Measurements from ENCODE around the gene KLHL11. TPM values are rescaled to one million over a fixed set of nuclear protein-coding genes. Genes with fewer than 3 reads are reported as not detected.
A peak's percentile ranks its signal among the peaks of the same experiment; 100 is the strongest.

KLHL11 gene
- total RNA-seq, 1 donor from 2014 or later, result 9.0 TPM

DNA sequence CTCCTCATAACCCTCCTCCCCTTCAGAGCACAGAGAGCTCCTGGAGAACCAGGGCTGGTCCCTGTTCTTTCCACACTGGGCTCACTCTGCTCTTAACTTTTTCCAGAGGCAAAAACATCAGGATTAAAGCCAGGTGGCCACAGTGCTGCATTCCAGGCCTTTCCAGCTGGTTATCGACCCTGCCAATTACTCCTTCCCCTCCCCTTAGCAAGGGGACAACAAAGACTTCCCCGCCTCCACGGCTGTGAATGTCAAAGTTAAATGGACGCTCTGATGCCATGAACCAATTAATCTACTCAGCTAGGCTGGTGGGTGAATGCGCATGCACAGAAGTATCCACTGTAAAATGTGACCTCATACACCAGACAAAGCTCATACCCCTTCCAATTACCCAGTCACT is 30.4 kb upstream of the KLHL11 start:
- no peaks in the 10 kb centered on the region for H3K27me3 Mint-ChIP-seq (ENCODE audit: unreplicated experiment)
- H3K9me3 Mint-ChIP-seq (ENCODE audit: unreplicated experiment), result no peaks in the 10 kb centered on the region
- DNase-seq (ENCODE audit: low spot score), result no peak
- peaks cover 56% of the 10 kb centered on the region for H3K36me3 Mint-ChIP-seq (ENCODE audit: low read depth, unreplicated experiment)
- TF ChIP-seq, protein P1, sequence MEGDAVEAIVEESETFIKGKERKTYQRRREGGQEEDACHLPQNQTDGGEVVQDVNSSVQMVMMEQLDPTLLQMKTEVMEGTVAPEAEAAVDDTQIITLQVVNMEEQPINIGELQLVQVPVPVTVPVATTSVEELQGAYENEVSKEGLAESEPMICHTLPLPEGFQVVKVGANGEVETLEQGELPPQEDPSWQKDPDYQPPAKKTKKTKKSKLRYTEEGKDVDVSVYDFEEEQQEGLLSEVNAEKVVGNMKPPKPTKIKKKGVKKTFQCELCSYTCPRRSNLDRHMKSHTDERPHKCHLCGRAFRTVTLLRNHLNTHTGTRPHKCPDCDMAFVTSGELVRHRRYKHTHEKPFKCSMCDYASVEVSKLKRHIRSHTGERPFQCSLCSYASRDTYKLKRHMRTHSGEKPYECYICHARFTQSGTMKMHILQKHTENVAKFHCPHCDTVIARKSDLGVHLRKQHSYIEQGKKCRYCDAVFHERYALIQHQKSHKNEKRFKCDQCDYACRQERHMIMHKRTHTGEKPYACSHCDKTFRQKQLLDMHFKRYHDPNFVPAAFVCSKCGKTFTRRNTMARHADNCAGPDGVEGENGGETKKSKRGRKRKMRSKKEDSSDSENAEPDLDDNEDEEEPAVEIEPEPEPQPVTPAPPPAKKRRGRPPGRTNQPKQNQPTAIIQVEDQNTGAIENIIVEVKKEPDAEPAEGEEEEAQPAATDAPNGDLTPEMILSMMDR (IDR thresholded peaks at IDR 0.05; ENCODE audit: unreplicated experiment), result no peak
- no peak overlapping the region for H3K27ac Mint-ChIP-seq (ENCODE audit: unreplicated experiment)
- peaks cover 10% of the 10 kb centered on the region for H3K4me1 Mint-ChIP-seq (ENCODE audit: unreplicated experiment)
- H3K4me3 Mint-ChIP-seq (ENCODE audit: unreplicated experiment), result peak overlapping the region; percentile 15

DNA sequence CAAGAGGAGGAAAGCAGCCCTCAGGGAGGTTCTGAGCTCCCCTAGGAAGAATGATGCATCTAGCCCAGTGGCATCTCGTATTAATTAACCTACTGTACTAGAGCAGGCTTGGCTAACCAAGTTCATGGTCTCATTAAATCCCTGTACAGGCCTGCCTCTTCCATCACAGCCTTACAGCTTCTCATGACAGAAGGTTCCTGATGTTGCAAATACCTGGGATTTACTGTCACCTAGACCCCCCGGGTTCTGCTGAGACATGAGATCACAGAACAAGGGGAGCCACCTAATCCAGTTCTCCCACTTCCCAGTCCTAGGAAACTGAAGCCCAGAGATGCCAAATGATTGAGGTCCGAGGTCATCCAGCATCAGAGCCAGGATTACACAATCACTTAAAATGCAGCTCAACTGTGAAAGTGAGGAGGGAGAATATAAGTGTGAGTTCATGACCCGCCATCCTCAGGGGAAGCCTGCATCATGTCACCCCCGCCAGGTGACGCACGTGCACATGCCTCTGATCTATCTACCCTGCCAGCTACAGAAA is 29.6 kb upstream of the KLHL11 start:
- TF ChIP-seq, protein P1 (IDR thresholded peaks at IDR 0.05; ENCODE audit: unreplicated experiment), result no peak
- Mint-ChIP-seq H3K27ac (ENCODE audit: unreplicated experiment) (peak overlapping the region; percentile 70), H3K4me1 (ENCODE audit: unreplicated experiment) (peaks cover 10% of the 10 kb centered on the region), H3K27me3 (ENCODE audit: unreplicated experiment) (no peaks in the 10 kb centered on the region), H3K36me3 (ENCODE audit: low read depth, unreplicated experiment) (peaks cover 57% of the 10 kb centered on the region), H3K9me3 (ENCODE audit: unreplicated experiment) (no peaks in the 10 kb centered on the region), H3K4me3 (ENCODE audit: unreplicated experiment) (no peak overlapping the region)
- DNase-seq (ENCODE audit: low spot score), result no peak

DNA sequence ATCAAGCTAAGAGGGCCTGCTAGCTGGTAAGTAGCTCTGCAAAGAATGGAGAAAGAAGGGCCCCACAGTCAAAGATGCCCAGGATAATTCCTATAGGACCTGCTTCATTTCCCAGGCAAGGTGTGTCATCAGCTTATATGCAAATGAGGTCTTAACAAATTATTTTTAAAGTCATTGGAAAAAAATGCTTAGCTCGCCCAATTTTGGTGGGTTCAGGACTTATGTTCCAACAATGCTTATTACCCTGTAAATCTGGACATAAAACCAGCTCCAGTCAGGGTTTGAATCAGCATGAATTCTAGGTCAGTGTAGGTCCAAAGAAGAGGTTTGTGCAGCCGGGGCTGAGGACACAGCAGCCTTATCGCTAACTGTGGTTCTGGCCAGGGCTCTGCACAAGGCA is 28.2 kb upstream of the KLHL11 start:
- TF ChIP-seq, protein P1 (IDR thresholded peaks at IDR 0.05; ENCODE audit: unreplicated experiment), result no peak
- Mint-ChIP-seq H3K36me3 (ENCODE audit: low read depth, unreplicated experiment) (peaks cover 46% of the 10 kb centered on the region), H3K27me3 (ENCODE audit: unreplicated experiment) (no peaks in the 10 kb centered on the region), H3K4me1 (ENCODE audit: unreplicated experiment) (peaks cover 2% of the 10 kb centered on the region), H3K4me3 (ENCODE audit: unreplicated experiment) (no peak overlapping the region), H3K27ac (ENCODE audit: unreplicated experiment) (no peak overlapping the region), H3K9me3 (ENCODE audit: unreplicated experiment) (no peaks in the 10 kb centered on the region)
- no peak for DNase-seq (ENCODE audit: low spot score)

DNA sequence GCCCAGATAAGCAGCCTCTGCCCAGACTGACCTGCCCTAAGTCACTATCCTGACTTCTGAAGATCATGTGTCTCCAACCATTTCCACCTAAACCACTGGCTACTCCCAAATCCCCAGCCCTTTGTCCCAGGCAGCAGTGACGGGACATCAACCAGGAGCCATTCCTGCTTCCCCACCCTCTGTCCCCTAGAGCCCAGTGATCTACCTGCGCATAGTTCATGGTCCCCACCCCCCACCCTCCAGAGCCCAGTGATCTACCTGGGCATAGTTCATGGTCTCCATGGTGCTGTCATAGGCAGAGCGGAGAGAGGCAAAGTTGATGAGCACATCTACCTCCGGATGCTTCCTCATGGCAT is 26.8 kb upstream of the KLHL11 start:
- Mint-ChIP-seq H3K36me3 (ENCODE audit: low read depth, unreplicated experiment) (peaks cover 46% of the 10 kb centered on the region), H3K27ac (ENCODE audit: unreplicated experiment) (no peak overlapping the region), H3K27me3 (ENCODE audit: unreplicated experiment) (no peaks in the 10 kb centered on the region), H3K9me3 (ENCODE audit: unreplicated experiment) (no peaks in the 10 kb centered on the region), H3K4me3 (ENCODE audit: unreplicated experiment) (no peak overlapping the region), H3K4me1 (ENCODE audit: unreplicated experiment) (peaks cover 2% of the 10 kb centered on the region)
- DNase-seq (ENCODE audit: low spot score), result no peak
- TF ChIP-seq, protein P1 (IDR thresholded peaks at IDR 0.05; ENCODE audit: unreplicated experiment), result no peak

DNA sequence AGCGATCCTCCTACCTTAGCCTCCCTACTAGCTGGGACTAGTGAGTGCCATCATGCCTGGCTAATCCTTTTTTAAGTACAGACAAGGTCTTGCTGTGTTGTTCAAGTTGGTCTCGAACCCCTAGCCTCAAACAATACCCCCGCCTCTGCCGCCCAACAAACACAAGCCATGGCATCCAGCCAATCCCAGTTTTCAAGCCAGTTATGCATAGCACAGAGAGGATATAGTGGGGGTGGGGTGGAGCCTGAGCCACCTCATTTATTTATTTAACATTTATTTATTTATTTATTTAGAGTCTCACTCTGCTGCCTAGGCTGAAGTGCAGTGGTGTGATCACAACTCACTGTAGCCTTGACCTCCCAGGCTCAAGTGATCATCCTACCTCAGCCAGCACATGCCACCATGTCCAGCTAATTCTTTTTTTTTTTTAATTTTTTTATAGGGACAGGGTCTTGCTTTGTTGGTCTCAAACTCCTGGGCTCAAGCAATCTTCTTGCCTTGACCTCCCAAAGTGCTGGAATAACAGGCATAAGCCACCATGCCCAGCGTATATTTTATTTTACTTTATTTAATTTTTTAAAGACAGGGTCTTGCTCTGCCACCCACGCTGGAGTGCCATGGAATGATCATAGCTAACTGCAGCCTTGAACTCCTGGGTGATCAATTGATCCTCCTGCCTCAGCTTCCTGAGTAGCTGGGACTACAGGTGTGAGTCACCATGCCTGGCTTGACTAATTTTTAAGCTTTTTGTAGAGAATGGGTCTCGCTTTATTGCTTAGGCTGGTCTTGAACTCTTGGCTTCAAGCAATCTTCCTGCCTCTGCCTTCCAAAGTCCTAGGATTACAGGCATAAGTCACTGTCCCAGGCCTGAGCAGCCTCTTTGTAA is 26.2 kb upstream of the KLHL11 start:
- TF ChIP-seq, protein P1 (IDR thresholded peaks at IDR 0.05; ENCODE audit: unreplicated experiment), result no peak
- Mint-ChIP-seq H3K9me3 (ENCODE audit: unreplicated experiment) (no peaks in the 10 kb centered on the region), H3K4me1 (ENCODE audit: unreplicated experiment) (peaks cover 2% of the 10 kb centered on the region), H3K36me3 (ENCODE audit: low read depth, unreplicated experiment) (peaks cover 40% of the 10 kb centered on the region), H3K4me3 (ENCODE audit: unreplicated experiment) (no peak overlapping the region), H3K27me3 (ENCODE audit: unreplicated experiment) (no peaks in the 10 kb centered on the region), H3K27ac (ENCODE audit: unreplicated experiment) (no peak overlapping the region)
- DNase-seq (ENCODE audit: low spot score), result no peak

All from endothelial cell (in vitro differentiated cells).